SK-N-SH (cell line): ENCODE measurements around the gene FAM53C. TPM values are rescaled to one million over a fixed set of nuclear protein-coding genes. Genes with fewer than 3 reads are reported as not detected.

ENCODE experiments used
- CTCF ChIA-PET: fragments of 300-600, 350-600 bp; formaldehyde crosslinking; extraction: SDS; loops from one replicate; lab custom pipeline; 2021; lab: Yijun Ruan, JAX
- POLR2A ChIA-PET: fragments of 350-600 bp; sonication (Branson Sonifier 250); formaldehyde crosslinking; extraction: SDS; loops from one replicate; lab custom pipeline; 2020; ENCODE audit warnings: antibody characterized with exemption, inconsistent platforms; lab: Yijun Ruan, JAX
- DNase-seq: peaks from one replicate; pipeline ENCODE4 v3.0.0; 2012
- H2AFZ ChIP-seq: fragments of 200-600 bp; sonication (generic); 2 replicates; pipeline ENCODE4 v1.8.1; 2016; ENCODE audit warnings: antibody characterized with exemption, mild to moderate bottlenecking, low read depth
- H3F3A ChIP-seq: fragments of 200-600 bp; sonication (generic); replicated peaks from 2 replicates; pipeline ENCODE3; 2016; ENCODE audit warnings: antibody characterized with exemption, mild to moderate bottlenecking; ENCODE audit not compliant: insufficient read depth
- H3K27ac ChIP-seq, 2 experiments: fragments of 200-500 bp in 1 of 2; fragments of 200-600 bp in 1 of 2; sonication (Bioruptor generic) in 1 of 2; sonication (generic), shearing (Covaris generic) in 1 of 2; 2 replicates each; pipeline versions ENCODE4 v1.5.1 to v1.6.1; 2014 to 2016; ENCODE audit warnings: low read depth in 2 of 2, inconsistent platforms in 1 of 2, low read length in 1 of 2, mild to moderate bottlenecking in 1 of 2, mixed read lengths in 1 of 2
- H3K27me3 ChIP-seq: fragments of 200-600 bp; sonication (generic), shearing (Covaris generic); 2 replicates; pipeline ENCODE4 v1.6.1; 2016; ENCODE audit warnings: mixed run types; ENCODE audit not compliant: insufficient read depth
- H3K36me3 ChIP-seq, 2 experiments: fragments of 200-500 bp in 1 of 2; fragments of 200-600 bp in 1 of 2; sonication (Bioruptor generic) in 1 of 2; sonication (generic) in 1 of 2; replicated peaks in 1 of 2; 2 replicates each; pipeline versions ENCODE3 to v1.5.1; 2014 to 2016; ENCODE audit warnings: low read length in 1 of 2, mild to moderate bottlenecking in 1 of 2; ENCODE audit not compliant: insufficient read depth in 2 of 2, control insufficient read depth in 1 of 2
- H3K4me1 ChIP-seq, 2 experiments: fragments of 200-500 bp in 1 of 2; fragments of 200-600 bp in 1 of 2; sonication (Bioruptor generic) in 1 of 2; sonication (generic), shearing (Covaris generic) in 1 of 2; 2 replicates each; pipeline versions ENCODE4 v1.5.1 to v1.6.1; 2014 to 2016; ENCODE audit warnings: low read depth in 1 of 2, low read length in 1 of 2, mixed run types in 1 of 2; ENCODE audit not compliant: insufficient read depth in 2 of 2, control insufficient read depth in 1 of 2
- H3K4me2 ChIP-seq: fragments of 200-600 bp; sonication (generic), shearing (Covaris generic); 2 replicates; pipeline ENCODE4 v1.6.1; 2017; ENCODE audit warnings: mixed run types
- H3K4me3 ChIP-seq, 2 experiments: fragments of 200-500 bp in 1 of 2; fragments of 200-600 bp in 1 of 2; sonication (Bioruptor generic) in 1 of 2; sonication (generic), shearing (Covaris generic) in 1 of 2; 2 replicates each; pipeline versions ENCODE4 v1.5.1 to v1.8.1; 2014 to 2016; ENCODE audit warnings: low read depth in 2 of 2, inconsistent platforms in 1 of 2, low read length in 1 of 2, mild to moderate bottlenecking in 1 of 2, mixed read lengths in 1 of 2, moderate library complexity in 1 of 2
- H3K79me2 ChIP-seq: fragments of 200-600 bp; sonication (generic); 2 replicates; pipeline ENCODE4 v1.8.1; 2017; ENCODE audit warnings: mild to moderate bottlenecking; ENCODE audit not compliant: insufficient read depth
- H3K9ac ChIP-seq: fragments of 200-600 bp; sonication (generic); 2 replicates; pipeline ENCODE4 v1.6.1; 2017; ENCODE audit warnings: mixed run types
- H3K9me2 ChIP-seq: fragments of 200-600 bp; sonication (generic); 2 replicates; pipeline ENCODE4 v1.6.1; 2017; ENCODE audit warnings: mixed run types
- H3K9me3 ChIP-seq: fragments of 200-600 bp; sonication (generic); 2 replicates; pipeline ENCODE4 v1.6.1; 2017; ENCODE audit warnings: mixed run types, mild to moderate bottlenecking, moderate library complexity
- H4K20me1 ChIP-seq: fragments of 200-600 bp; sonication (generic); 2 replicates; pipeline ENCODE4 v1.6.1; 2017; ENCODE audit warnings: mild to moderate bottlenecking, mixed run types; ENCODE audit not compliant: insufficient read depth
- CHD2 ChIP-seq: fragments of 150-350 bp; IDR thresholded peaks from 2 replicates; pipeline ENCODE4 v1.6.1; 2018; ENCODE audit warnings: low read length; ENCODE audit not compliant: partially characterized antibody
- ELF1 ChIP-seq: IDR thresholded peaks from 2 replicates; pipeline ENCODE4 v1.4.0; 2012
- EP300 ChIP-seq, 2 experiments: IDR thresholded peaks; 2 replicates each; pipeline versions ENCODE4 v1.4.0 to v1.6.1; 2012; ENCODE audit warnings: borderline replicate concordance in 1 of 2, low read depth in 1 of 2, low read length in 1 of 2
- EZH2phosphoT487 ChIP-seq: fragments of 200-600 bp; sonication (generic); IDR thresholded peaks from 2 replicates; pipeline ENCODE4 v1.6.1; 2017; ENCODE audit warnings: low read depth, mixed run types, mild to moderate bottlenecking, antibody characterized with exemption, moderate library complexity, borderline replicate concordance
- FOSL2 ChIP-seq: IDR thresholded peaks from 2 replicates; pipeline ENCODE4 v1.4.0; 2012; ENCODE audit warnings: low read depth, mild to moderate bottlenecking, moderate library complexity, borderline replicate concordance
- FOXJ3 ChIP-seq: sonication (generic); formaldehyde crosslinking; IDR thresholded peaks from 2 replicates; pipeline ENCODE4 v1.5.1; 2020; ENCODE audit warnings: mild to moderate bottlenecking, missing genetic modification reagents
- GABPA ChIP-seq: IDR thresholded peaks from 2 replicates; pipeline ENCODE4 v1.4.0; 2012; ENCODE audit warnings: low read depth, mild to moderate bottlenecking
- GATA2 ChIP-seq: sonication (generic); formaldehyde crosslinking; IDR thresholded peaks from 2 replicates; pipeline ENCODE4 v1.5.0; 2020; ENCODE audit warnings: mild to moderate bottlenecking, missing genetic modification reagents
- POLR2AphosphoS5 ChIP-seq: IDR thresholded peaks from 2 replicates; pipeline ENCODE4 v1.6.1; 2012; ENCODE audit warnings: low read depth, low read length
- RAD21 ChIP-seq: IDR thresholded peaks from 2 replicates; pipeline ENCODE4 v1.6.1; 2012; ENCODE audit warnings: mild to moderate bottlenecking, low read length
- RCOR1 ChIP-seq: fragments of 150-350 bp; IDR thresholded peaks from 2 replicates; pipeline ENCODE4 v1.6.1; 2017; ENCODE audit warnings: antibody characterized with exemption, low read length
- TAF1 ChIP-seq: IDR thresholded peaks from 2 replicates; pipeline ENCODE4 v1.6.1; 2012; ENCODE audit warnings: low read depth, mild to moderate bottlenecking, low read length, moderate library complexity, borderline replicate concordance
- USF2 ChIP-seq: fragments of 150-350 bp; IDR thresholded peaks from 2 replicates; pipeline ENCODE4 v1.6.1; 2017; ENCODE audit warnings: antibody characterized with exemption, low read length, low read depth, borderline replicate concordance
- YY1 ChIP-seq: IDR thresholded peaks from 2 replicates; pipeline ENCODE4 v1.4.0; 2012; ENCODE audit warnings: low read depth, mild to moderate bottlenecking
- WGBS: methylation state at CpG from one replicate; pipeline ENCODE4 v1.1.6; 2017; ENCODE audit warnings: low lambda C conversion rate; 5-methylcytosine and 5-hydroxymethylcytosine counted together
- polyA plus RNA-seq, 3 experiments: library from polyadenylated mRNA; depleted of rRNA; stranded (reverse); fragments of >200 nt; gene quantifications; 2 replicates each; pipeline ENCODE4 v1.2.3, GENCODE V29; 2012
- TF ChIP-seq, protein P1 (sequence below): IDR thresholded peaks from 2 replicates; pipeline ENCODE4; 2012
- TF ChIP-seq, protein P2 (sequence below): IDR thresholded peaks from 2 replicates; pipeline ENCODE4 v1.4.0; 2012; ENCODE audit warnings: low read depth, borderline replicate concordance

Gene FAM53C
- polyA plus RNA-seq, 1 of the 3 experiments (the other 2 are of a cell fraction), result 14.5 TPM

DNA sequence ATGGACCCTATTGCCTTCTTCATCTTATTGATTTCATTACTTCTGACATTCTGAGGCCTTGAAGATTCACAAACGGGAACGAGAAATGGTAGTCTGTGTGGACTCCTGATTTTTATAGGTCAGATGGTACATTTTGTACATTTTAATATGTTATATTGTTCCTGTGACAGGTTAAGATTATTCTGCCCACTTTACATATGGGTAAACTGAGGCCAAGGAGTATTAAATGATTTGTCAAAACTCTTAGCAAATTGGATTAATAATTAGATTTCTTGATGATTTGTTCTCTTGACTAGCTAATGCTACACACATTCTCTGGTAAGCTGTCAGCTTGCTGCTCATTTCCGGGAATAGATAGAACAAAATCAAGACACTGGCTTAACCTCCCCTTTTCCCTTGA, 1.9 kb downstream of the FAM53C start:
- H3K9me2 ChIP-seq, result no peaks in the 10 kb centered on the region
- no peak overlapping the region for H2AFZ ChIP-seq
- H3K4me2 ChIP-seq, result peak overlapping the region; percentile 100; the same call in 1 of the 2 replicates
- H3K9me3 ChIP-seq, result no peaks in the 10 kb centered on the region
- H4K20me1 ChIP-seq, result no peaks in the 10 kb centered on the region
- 97% methylated on average over 3 of the region's 3 CpGs for WGBS
- DNase-seq, result no peak
- CTCF ChIA-PET, result interaction anchor here (13.2 kb wide), 1 partner anchor 11 kb away, joined by 239 read pairs; the partner anchor contains the start of gene KDM3B
- no peak overlapping the region for H3K27ac ChIP-seq
- no peaks in the 10 kb centered on the region for H3K27me3 ChIP-seq
- H3F3A ChIP-seq, result peaks cover 4% of the 10 kb centered on the region
- H3K4me1 ChIP-seq, result peaks cover 4 to 17% of the 10 kb centered on the region in 2 experiments; a peak in 2 of 4 replicates
- no peak for TF ChIP-seq POLR2AphosphoS5
- no peak for TF ChIP-seq RCOR1
- TF ChIP-seq, protein P1, sequence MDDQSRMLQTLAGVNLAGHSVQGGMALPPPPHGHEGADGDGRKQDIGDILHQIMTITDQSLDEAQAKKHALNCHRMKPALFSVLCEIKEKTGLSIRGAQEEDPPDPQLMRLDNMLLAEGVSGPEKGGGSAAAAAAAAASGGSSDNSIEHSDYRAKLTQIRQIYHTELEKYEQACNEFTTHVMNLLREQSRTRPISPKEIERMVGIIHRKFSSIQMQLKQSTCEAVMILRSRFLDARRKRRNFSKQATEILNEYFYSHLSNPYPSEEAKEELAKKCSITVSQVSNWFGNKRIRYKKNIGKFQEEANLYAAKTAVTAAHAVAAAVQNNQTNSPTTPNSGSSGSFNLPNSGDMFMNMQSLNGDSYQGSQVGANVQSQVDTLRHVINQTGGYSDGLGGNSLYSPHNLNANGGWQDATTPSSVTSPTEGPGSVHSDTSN, result no peak
- no peak for TF ChIP-seq CHD2
- TF ChIP-seq ELF1, result no peak
- no peak for TF ChIP-seq GATA2
- no peak for TF ChIP-seq EZH2phosphoT487
- TF ChIP-seq FOXJ3 (CRISPR knock-in tag), result no peak
- TF ChIP-seq, all 33 proteins: peak for 0
- Histone ChIP-seq H3K36me3 (peaks cover 20 to 31% of the 10 kb centered on the region in 2 experiments), H3K9ac (no peak overlapping the region), H3K4me3 (no peak overlapping the region), H3K79me2 (peaks cover 51% of the 10 kb centered on the region)
- POLR2A ChIA-PET, result interaction anchor here (3.0 kb wide), 1 partner anchor 12 kb away, joined by 44 read pairs; the partner anchor contains the start of gene KDM3B

GRCh38 chr5:138344887-138345622, 7.0 kb downstream of the FAM53C start:
- H3K27me3 ChIP-seq, result no peaks in the 10 kb centered on the region
- H3K4me1 ChIP-seq, result peaks cover 0 to 2% of the 10 kb centered on the region in 2 experiments; a peak in 2 of 4 replicates
- H3K36me3 ChIP-seq, result peaks cover 48 to 73% of the 10 kb centered on the region in 2 experiments
- WGBS, result 97% methylated on average over 23 of the region's 32 CpGs
- no peaks in the 10 kb centered on the region for H4K20me1 ChIP-seq
- no peak for TF ChIP-seq GABPA
- no peak for TF ChIP-seq USF2
- TF ChIP-seq RAD21, result no peak
- TF ChIP-seq, protein P2, sequence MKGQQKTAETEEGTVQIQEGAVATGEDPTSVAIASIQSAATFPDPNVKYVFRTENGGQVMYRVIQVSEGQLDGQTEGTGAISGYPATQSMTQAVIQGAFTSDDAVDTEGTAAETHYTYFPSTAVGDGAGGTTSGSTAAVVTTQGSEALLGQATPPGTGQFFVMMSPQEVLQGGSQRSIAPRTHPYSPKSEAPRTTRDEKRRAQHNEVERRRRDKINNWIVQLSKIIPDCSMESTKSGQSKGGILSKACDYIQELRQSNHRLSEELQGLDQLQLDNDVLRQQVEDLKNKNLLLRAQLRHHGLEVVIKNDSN, result no peak
- no peak for TF ChIP-seq EZH2phosphoT487
- TF ChIP-seq, protein P1, result no peak
- no peak for TF ChIP-seq FOXJ3 (CRISPR knock-in tag)
- no peak for TF ChIP-seq TAF1
- TF ChIP-seq FOSL2, result no peak
- no peak for TF ChIP-seq YY1
- no peak for TF ChIP-seq EP300 (IDR thresholded peaks at IDR 0.05; ENCODE audit: borderline replicate concordance in 1 of 2, low read depth in 1 of 2, low read length in 1 of 2)
- no peak for TF ChIP-seq CHD2
- H3K4me2 ChIP-seq, result no peak overlapping the region
- no peaks in the 10 kb centered on the region for H3K9me3 ChIP-seq
- peaks cover 32% of the 10 kb centered on the region for H3K79me2 ChIP-seq
- ChIA-PET POLR2A (no interaction called here), CTCF (interaction anchor here (1.0 kb wide), 1 partner anchor 10 kb away, joined by 3 read pairs; no protein-coding TSS in a partner anchor)
- DNase-seq, result no peak
- H3K4me3 ChIP-seq, result no peak overlapping the region
- H3F3A ChIP-seq, result peaks cover 18% of the 10 kb centered on the region
- no peak overlapping the region for H3K27ac ChIP-seq
- no peak overlapping the region for H3K9ac ChIP-seq
- no peaks in the 10 kb centered on the region for H3K9me2 ChIP-seq
- H2AFZ ChIP-seq, result no peak overlapping the region
